ENCODE results near the gene CRYBG3. TPM values are rescaled to one million over a fixed set of nuclear protein-coding genes. Genes with fewer than 3 reads are reported as not detected.

Gene CRYBG3
- total and polyA plus RNA-seq, 2 of the 13 experiments (the other 11 are each of a cell fraction or from before 2014, with no cell fraction given): 3.8 to 15.9 TPM

DNA sequence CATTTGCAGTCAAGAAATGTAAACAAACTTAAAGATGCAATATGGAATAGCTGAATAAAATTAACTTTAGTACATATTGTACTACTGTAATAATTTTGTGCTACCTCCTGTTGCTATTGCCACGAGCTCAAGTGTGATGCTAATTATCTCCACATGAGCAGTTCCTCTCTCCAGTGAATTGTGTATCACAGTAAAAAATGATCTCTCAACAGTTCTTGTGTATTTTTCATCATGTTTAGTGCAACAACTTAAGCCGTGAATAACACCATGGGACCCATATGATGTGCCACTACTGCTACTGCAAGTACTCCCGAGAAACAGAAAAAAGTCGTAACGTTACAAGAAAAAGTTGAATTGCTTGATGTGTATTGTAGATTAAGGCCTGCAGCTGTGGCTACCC, 138.1 kb downstream of the CRYBG3 start:
- Histone ChIP-seq H4K20me1 (ENCODE audit: insufficient read depth, low read length) (no peaks in the 10 kb centered on the region), H2AFZ (ENCODE audit: low read length) (no peak overlapping the region), H3K9ac (ENCODE audit: insufficient read depth, low read depth, low read length) (no peak overlapping the region), H3K4me1 (ENCODE audit: insufficient read depth, low read length) (peaks cover 15% of the 10 kb centered on the region; the same call in 1 of the 2 replicates), H3K36me3 (replicated peaks in 1 of 2; ENCODE audit: control insufficient read depth in 1 of 2, insufficient read depth in 2 of 2, low read length in 2 of 2) (peaks cover 15 to 68% of the 10 kb centered on the region in 2 experiments), H3K4me3 (replicated peaks in 1 of 3; ENCODE audit: insufficient read depth in 1 of 3, low read depth in 2 of 3, low read length in 3 of 3) (no peak overlapping the region), H3K4me2 (ENCODE audit: low read depth, low read length) (no peak overlapping the region), H3K9me3 (ENCODE audit: low read length) (no peaks in the 10 kb centered on the region), H3K27me3 (ENCODE audit: control insufficient read depth in 1 of 2, insufficient read depth in 2 of 2, low read length in 2 of 2) (no peaks in the 10 kb centered on the region), H3K27ac (ENCODE audit: extremely low read length, insufficient read depth, low read length) (no peak overlapping the region), H3K79me2 (ENCODE audit: insufficient read depth, low read length) (peaks cover 23% of the 10 kb centered on the region)
- intact Hi-C loops (cut with micrococcal nuclease; ENCODE audit: unreplicated experiment) (no loop called here), in situ Hi-C loops (cut with HindIII; ENCODE audit: extremely low pct_ligation_motif_present, low pct_unique_long_range_greater_than_20kb) (no loop called here)
- 99% methylated on average over 5 of the region's 5 CpGs for WGBS (ENCODE audit: low lambda C conversion rate)
- DNase-seq (ENCODE audit: low spot score) (no peak), FAIRE-seq (no peak), ATAC-seq (no peak)
- no TSS peak for BruUV-seq (replicated peaks)
- CTCF ChIA-PET (ENCODE audit: low intra/inter-chr PET ratio, low total read pairs): no interaction called here
- POLR2A ChIA-PET: no interaction called here
- TF ChIP-seq SIX4 (CRISPR knock-in tag; IDR thresholded peaks at IDR 0.05) (no peak), HES4 (CRISPR knock-in tag; IDR thresholded peaks at IDR 0.05; ENCODE audit: borderline replicate concordance) (no peak), RBM39 (IDR thresholded peaks at IDR 0.05; ENCODE audit: low read depth, low read length, poor library complexity, severe bottlenecking) (no peak), RELA (CRISPR knock-in tag; IDR thresholded peaks at IDR 0.05) (no peak), NR3C1 (CRISPR knock-in tag; IDR thresholded peaks at IDR 0.05) (no peak), ZNF841 (CRISPR knock-in tag; IDR thresholded peaks at IDR 0.05; ENCODE audit: borderline replicate concordance) (no peak), SETDB1 (CRISPR knock-in tag; IDR thresholded peaks at IDR 0.05; ENCODE audit: borderline replicate concordance) (no peak), ZBTB3 (CRISPR knock-in tag; IDR thresholded peaks at IDR 0.05; ENCODE audit: borderline replicate concordance, low read depth) (no peak), RCOR2 (CRISPR knock-in tag; IDR thresholded peaks at IDR 0.05) (no peak), BORCS8-MEF2B (CRISPR knock-in tag; IDR thresholded peaks at IDR 0.05) (no peak)
- TF ChIP-seq, protein P1, sequence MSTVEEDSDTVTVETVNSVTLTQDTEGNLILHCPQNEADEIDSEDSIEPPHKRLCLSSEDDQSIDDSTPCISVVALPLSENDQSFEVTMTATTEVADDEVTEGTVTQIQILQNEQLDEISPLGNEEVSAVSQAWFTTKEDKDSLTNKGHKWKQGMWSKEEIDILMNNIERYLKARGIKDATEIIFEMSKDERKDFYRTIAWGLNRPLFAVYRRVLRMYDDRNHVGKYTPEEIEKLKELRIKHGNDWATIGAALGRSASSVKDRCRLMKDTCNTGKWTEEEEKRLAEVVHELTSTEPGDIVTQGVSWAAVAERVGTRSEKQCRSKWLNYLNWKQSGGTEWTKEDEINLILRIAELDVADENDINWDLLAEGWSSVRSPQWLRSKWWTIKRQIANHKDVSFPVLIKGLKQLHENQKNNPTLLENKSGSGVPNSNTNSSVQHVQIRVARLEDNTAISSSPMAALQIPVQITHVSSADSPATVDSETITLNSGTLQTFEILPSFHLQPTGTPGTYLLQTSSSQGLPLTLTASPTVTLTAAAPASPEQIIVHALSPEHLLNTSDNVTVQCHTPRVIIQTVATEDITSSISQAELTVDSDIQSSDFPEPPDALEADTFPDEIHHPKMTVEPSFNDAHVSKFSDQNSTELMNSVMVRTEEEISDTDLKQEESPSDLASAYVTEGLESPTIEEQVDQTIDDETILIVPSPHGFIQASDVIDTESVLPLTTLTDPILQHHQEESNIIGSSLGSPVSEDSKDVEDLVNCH (CRISPR knock-in tag; IDR thresholded peaks at IDR 0.05): no peak
- TF ChIP-seq, protein P2, sequence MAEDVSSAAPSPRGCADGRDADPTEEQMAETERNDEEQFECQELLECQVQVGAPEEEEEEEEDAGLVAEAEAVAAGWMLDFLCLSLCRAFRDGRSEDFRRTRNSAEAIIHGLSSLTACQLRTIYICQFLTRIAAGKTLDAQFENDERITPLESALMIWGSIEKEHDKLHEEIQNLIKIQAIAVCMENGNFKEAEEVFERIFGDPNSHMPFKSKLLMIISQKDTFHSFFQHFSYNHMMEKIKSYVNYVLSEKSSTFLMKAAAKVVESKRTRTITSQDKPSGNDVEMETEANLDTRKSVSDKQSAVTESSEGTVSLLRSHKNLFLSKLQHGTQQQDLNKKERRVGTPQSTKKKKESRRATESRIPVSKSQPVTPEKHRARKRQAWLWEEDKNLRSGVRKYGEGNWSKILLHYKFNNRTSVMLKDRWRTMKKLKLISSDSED (CRISPR knock-in tag; IDR thresholded peaks at IDR 0.05): no peak
